Measurements from ENCODE around the gene EID3. TPM values are rescaled to one million over a fixed set of nuclear protein-coding genes. Genes with fewer than 3 reads are reported as not detected.
A peak's percentile ranks its signal among the peaks of the same experiment; 100 is the strongest.

EID3 gene
- total RNA-seq, 1 experiment from 2014 or later, result 6.0 TPM

DNA sequence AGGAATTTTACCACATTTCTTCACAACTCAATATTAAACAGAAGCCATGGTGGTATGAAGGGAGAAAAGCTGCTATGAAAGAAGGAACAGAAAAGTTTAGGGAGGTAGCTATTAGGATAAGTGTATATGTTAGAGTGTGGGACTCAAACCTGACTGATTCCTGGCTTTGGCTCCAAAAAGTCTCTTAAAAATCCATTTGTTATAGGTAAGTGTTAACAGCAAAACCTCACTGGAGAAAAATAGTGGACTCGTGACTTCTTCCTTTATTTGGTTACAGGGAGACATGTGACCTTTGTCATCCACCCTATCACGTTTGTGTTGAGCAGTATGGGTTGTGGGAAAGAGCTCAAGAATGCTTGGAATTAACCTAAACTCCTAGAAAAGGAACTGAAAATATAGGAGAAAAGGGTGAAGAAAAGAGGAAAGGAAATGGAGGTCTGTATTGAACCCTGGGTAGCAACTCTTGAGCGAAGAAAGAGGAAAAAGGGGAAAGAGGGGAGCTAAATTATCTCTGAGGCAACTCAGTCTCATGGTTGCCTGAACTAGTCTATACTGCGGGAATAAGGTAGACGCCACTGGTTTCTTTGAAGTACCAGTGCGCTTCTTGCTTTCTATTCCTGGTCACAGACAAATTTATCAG is 3.6 kb upstream of the EID3 start:
- Histone ChIP-seq H3K36me3 (peaks cover 90% of the 10 kb centered on the region), H3K27me3 (no peaks in the 10 kb centered on the region), H3K9me3 (no peaks in the 10 kb centered on the region), H3K4me3 (no peak overlapping the region)
- DNase-seq, result no peak

DNA sequence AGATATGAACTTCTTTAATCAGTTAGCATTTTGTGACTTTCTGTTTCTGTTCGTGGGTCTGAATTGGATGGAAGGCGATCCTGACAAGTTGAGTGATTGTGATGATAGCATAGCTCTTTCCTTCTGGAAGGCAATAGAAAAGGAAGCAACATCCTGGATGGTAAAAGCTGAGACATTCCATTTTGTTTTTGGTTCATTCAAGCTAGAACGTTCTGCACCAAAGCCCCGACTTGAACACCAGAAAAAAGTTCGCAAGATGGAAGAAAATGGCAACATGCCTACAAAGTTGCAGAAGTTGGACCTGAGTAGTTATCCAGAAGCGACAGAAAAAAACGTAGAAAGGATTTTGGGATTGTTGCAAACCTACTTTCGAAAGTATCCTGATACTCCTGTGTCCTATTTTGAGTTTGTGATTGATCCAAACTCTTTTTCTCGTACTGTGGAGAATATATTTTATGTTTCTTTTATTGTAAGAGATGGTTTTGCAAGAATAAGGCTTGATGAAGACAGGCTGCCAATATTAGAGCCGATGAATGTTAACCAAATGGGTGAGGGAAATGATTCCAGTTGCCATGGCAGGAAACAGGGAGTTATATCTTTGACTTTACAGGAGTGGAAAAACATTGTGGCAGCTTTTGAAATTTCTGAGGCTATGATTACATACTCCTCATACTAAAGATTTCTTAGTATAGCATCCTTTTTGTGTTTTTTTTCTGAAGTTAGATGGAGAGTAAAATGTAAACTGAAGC is 896 bp downstream of the EID3 start:
- no peak for DNase-seq
- H3K9me3 ChIP-seq, result no peaks in the 10 kb centered on the region
- H3K27me3 ChIP-seq, result no peaks in the 10 kb centered on the region
- peaks cover 86% of the 10 kb centered on the region for H3K36me3 ChIP-seq
- H3K4me3 ChIP-seq, result peak overlapping the region; percentile 37

DNA sequence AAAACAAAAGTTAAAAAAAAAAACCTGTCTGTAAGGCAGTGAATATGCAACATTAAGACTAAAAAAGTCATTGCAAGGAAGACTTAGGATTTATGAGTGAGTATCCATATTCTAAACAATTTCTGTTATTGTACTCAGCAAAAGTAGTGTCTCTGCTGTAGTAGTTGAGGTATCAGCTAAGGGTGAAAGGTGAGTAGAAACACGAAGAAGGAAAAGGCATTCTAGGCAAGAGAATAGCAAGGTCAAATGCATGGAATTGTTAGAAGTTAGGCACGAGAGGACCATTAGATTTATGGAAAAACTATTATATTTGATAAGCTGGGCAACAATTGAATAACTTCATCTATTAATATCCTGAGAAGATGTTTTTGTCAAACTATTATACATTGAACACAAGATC is 1.8 kb downstream of the EID3 start:
- DNase-seq, result no peak
- Histone ChIP-seq H3K4me3 (no peak overlapping the region; the same call in 1 of the 2 replicates), H3K36me3 (peaks cover 84% of the 10 kb centered on the region), H3K9me3 (no peaks in the 10 kb centered on the region), H3K27me3 (no peaks in the 10 kb centered on the region)

DNA sequence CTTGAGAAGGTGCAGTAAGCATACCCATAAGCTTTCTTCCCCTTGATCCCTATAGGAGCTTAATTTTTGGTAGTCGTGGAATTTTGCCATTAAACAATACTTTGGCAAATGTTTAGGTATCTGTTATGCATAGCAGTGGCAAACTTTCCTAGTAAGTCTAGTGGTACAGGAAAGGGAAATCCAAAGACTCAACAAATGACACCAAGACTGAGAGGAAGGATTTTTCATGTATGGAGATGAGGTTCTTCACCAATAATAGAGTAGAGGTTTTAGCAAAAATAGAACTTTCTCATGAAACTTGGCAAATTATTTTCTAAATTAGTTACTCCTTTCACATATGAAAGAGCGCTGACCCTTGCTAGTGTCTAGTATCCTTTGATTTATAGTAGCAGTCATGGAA is 2.8 kb downstream of the EID3 start:
- no peak overlapping the region for H3K4me3 ChIP-seq
- no peak for DNase-seq
- no peaks in the 10 kb centered on the region for H3K27me3 ChIP-seq
- no peaks in the 10 kb centered on the region for H3K9me3 ChIP-seq
- H3K36me3 ChIP-seq, result peaks cover 88% of the 10 kb centered on the region

DNA sequence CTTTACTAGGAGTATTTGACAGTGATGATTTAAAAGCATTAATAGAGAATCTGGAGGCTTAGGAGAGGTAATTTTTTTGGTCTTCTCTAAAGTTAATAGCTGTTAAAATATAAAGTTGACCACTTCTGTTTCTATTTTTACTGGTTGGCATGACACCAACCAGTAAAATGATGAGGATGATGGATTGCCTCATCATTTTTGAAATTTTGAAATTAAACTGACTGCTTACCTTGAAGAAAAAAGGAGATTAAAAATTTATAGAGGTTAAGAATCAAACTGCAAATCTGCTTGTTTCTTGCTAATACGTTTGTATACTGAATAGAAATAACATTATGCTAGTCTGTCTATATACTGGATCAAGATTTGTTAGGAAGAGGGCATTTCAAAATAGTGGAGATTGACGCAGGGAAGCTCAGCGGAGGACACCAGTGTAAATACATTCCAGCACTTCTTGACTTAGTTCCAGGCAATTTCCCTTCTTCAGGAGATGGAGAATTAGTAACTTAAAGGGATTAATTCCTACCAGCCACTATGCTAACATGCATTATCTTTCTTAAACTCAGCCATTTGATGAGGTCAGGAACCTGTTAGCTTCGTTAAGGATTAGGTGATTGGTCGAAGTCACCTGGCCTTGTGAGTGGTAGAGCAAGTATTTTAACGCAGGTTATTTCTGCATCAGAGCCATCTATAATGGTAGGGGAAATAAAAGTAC is 3.6 kb downstream of the EID3 start:
- H3K4me3 ChIP-seq, result no peak overlapping the region
- no peaks in the 10 kb centered on the region for H3K27me3 ChIP-seq
- DNase-seq, result no peak
- H3K36me3 ChIP-seq, result peaks cover 86% of the 10 kb centered on the region
- H3K9me3 ChIP-seq, result no peaks in the 10 kb centered on the region

DNA sequence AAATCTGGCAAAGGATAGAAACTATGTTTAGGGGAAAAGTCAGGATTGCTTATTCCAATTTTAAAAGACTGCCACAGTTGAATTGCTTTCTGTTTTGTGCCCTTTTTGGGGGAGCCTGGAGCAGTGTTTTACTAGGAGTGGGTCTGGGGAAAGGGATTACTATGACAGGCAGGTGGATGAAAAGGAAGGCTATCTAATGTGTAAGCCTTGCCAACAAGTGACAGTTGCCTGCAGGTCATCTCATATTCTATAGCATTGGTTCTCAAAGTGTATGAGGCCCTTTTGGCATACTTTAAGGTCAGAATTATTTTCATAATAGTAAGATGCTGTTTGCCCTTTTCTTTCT is 4.1 kb downstream of the EID3 start:
- H3K4me3 ChIP-seq, result no peak overlapping the region
- no peaks in the 10 kb centered on the region for H3K9me3 ChIP-seq
- no peak for DNase-seq
- no peaks in the 10 kb centered on the region for H3K27me3 ChIP-seq
- H3K36me3 ChIP-seq, result peaks cover 90% of the 10 kb centered on the region

DNA sequence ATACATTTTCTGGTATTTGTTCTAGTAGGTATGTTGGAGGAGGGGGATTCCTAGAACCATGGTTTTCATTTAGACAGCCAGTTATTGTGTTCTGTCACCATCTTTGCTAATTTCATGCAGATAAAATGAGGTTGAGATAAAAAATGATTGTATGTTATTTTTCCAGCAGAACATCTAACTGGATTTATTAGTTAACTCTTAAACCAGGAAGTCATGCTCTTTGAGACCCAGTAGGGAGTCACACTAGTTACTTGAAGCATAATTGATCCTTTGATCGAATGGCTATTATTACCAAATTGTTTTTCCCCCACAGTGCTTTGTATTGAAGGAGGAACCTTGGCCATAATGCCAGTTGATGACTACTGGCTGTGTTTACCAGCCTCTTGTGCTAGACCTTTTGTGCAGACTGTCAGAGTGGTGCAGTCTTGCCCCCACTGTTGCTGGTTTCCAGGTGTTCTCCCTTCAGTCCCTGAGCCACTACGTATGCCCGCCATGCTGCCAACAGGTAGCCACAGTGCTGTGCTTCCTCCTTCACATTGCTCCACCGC is 6.0 kb downstream of the EID3 start:
- no peak overlapping the region for H3K4me3 ChIP-seq
- H3K27me3 ChIP-seq, result no peaks in the 10 kb centered on the region
- peaks cover 92% of the 10 kb centered on the region for H3K36me3 ChIP-seq
- H3K9me3 ChIP-seq, result no peaks in the 10 kb centered on the region
- DNase-seq, result no peak

DNA sequence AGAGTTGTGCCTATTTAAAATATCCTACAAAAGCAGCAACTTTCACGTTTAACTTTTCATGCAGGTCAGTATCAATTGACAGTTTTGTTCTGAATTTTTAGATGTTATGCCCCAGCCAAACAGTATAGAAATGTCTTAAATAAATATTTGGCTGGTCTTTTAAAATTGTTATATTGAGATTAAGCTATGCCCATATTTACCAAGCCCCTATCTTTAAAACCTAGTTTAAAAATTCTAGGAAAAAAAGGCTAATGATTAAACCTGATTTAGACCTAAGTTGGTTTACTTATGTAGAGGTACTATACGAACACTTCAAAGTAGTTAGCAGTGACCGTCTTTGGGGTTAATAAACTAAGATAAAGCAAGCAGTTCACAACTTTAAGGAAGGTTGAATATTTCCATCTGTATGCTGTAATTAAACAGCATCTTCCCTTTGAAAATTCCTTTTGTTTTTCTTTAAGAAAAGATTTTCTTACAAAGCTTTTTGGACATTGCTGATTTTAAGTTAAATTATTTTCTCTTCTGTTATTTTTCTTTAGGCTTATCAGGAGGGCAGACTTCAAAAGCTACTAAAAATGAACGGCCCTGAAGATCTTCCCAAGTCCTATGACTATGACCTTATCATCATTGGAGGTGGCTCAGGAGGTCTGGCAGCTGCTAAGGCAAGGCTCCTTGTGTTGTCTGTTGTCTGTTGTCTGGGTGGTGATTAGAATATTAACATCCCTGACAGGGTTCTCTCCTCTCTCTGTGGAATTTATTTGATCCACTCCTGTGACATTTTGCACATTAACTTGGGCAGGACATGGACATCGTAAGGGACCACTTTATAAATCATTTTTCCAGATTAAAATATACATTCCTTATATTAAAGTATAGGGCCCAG is 7.5 kb downstream of the EID3 start:
- Histone ChIP-seq H3K9me3 (no peaks in the 10 kb centered on the region), H3K27me3 (no peaks in the 10 kb centered on the region), H3K36me3 (peaks cover 92% of the 10 kb centered on the region), H3K4me3 (no peak overlapping the region)
- no peak for DNase-seq

DNA sequence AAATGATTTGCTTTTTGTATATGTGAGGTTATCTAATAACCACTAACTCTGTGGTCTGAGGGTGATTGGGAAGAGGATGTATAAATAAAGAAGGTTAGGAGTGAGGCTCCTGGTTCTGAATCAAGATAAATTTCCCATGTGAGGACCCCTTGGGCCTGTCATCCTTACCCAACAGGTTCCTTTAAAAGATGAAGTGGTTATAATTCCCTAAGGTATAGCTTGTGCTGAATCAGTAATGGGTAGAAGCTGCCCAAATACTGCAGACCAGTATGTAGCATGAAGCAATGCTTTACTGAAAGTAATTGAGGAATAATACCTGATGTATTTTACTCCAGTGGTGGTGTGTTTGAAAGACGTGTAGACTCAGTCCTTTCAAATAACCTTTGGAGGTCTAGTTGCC is 8.7 kb downstream of the EID3 start:
- H3K27me3 ChIP-seq, result no peaks in the 10 kb centered on the region
- no peak overlapping the region for H3K4me3 ChIP-seq
- peaks cover 93% of the 10 kb centered on the region for H3K36me3 ChIP-seq
- no peaks in the 10 kb centered on the region for H3K9me3 ChIP-seq
- no peak for DNase-seq

DNA sequence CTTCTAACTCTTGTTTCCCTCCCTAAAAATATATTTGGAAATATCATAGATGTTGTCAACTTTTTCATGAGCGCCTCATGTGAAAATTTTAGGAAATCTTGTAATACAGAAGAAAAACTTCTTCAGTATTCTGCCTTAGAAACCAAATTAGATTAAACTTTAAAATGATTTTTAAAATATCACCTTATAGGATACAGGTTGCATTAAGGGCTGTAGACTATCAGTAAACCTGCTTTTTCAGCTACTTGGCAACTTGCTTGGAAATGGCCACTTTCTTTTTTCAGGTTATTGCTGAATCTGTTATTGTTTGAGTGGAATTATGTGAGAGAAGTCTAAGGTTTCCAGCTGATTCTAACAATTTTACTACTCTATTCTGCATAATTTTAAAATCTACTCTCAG is 9.1 kb downstream of the EID3 start:
- Histone ChIP-seq H3K9me3 (no peaks in the 10 kb centered on the region), H3K27me3 (no peaks in the 10 kb centered on the region), H3K4me3 (no peak overlapping the region), H3K36me3 (peaks cover 93% of the 10 kb centered on the region)
- no peak for DNase-seq

DNA sequence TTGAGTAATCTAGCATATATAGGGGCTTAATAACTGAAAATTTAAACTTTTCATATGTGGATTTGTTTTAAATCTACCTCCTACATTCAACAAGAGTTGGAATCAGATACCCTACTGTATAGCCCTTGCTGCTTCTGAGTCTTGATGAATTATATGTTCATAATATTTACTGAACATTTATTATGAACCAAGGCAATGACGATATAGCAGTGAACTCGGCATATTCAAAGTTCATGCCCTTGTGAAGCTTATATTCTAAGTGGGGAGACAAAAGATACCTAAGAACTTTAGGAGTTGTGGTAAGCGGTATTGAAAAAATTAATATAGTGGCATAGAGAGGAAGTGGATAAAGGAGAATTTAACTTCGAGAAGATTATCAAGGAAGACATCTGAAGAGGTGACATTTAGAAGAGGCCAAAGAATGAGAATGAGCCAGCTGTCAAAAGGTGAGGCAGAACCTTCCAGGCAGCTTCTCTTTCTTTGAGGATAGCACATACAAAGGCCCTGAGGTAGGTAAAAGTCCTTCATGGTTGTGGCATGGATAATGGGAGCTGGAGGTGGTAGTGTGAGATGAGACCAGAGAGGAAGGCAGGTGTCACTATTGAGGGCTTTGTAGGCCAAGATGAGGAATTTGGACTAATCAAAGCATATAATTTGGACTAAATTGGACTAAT is 10.2 kb downstream of the EID3 start:
- DNase-seq, result no peak
- Histone ChIP-seq H3K9me3 (no peaks in the 10 kb centered on the region), H3K36me3 (peaks cover 96% of the 10 kb centered on the region), H3K27me3 (no peaks in the 10 kb centered on the region), H3K4me3 (no peak overlapping the region)

DNA sequence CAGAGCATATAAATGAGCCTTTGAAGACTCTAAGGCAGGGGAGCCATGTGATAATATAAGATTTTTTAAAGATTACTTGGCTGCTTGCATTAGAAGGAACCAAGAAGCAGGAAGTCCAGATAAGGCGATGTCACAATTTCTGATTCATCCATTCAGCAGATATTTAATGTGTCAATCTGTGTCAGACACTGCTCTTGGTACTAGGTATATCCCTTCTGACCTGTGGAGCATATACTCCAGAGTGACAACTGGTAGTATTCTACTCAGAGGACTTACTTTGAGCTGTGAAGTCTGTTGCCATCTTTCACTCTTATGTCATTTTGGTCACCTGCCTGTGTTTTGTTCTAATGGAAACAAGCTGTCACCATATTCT is 10.7 kb downstream of the EID3 start:
- H3K9me3 ChIP-seq, result no peaks in the 10 kb centered on the region
- H3K36me3 ChIP-seq, result peaks cover 97% of the 10 kb centered on the region
- no peak overlapping the region for H3K4me3 ChIP-seq
- no peaks in the 10 kb centered on the region for H3K27me3 ChIP-seq
- no peak for DNase-seq

DNA sequence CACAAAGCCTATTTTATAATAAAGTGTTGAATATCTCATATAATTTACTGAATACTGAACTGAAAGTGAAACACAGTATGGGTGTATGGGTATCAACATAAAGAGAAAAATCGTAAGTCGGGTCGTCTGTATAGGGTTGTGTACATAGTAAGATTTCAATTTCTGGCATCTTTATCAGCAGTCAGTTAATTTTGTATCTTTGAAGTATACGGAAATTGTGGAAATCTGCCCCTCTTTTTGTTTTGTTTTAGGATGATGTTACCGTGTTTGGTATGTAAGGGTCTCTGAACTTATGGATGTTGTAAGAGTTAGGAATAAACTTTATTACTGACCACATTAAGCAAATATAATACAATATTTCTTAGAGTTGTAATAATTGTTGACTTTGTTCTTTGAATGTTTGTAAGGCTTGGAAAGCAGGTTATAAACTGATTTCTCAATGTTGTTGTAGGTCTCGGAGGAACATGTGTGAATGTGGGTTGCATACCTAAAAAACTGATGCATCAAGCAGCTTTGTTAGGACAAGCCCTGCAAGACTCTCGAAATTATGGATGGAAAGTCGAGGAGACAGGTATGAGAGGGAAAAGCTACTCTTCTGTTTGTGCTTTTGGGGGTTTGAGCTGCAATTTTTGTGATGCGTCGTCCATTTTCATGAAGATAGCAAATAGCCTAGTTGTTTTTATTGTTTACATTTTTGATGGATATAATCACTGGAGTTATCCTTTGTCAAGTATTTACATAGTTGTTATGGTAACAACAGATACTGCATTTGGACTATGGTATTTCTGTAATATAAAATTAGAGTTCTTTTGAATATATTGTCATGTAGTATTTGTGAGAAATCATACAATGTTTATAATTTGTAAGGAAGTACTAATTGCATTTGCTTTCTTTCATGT is 12.0 kb downstream of the EID3 start:
- H3K36me3 ChIP-seq, result peaks cover 99% of the 10 kb centered on the region
- DNase-seq, result no peak
- no peaks in the 10 kb centered on the region for H3K27me3 ChIP-seq
- no peak overlapping the region for H3K4me3 ChIP-seq
- no peaks in the 10 kb centered on the region for H3K9me3 ChIP-seq

DNA sequence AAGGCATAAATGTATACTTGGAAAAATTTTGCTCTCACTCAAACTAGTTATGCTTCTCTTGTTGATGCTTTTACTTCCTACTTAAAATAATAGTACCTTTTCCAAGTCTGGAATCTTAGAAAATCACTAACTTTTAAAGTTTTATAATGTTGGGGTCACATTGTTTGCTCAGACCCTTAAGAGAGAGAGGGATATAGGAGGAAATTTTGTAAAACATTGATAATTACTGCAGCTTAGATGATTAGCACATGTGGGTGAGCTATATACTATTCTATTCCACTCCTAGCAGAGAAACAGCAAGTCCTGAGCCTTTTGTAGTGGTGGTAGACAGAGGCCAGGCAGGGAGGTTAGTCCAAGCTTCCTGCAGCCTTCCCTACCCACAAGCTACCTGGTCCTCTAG is 13.4 kb downstream of the EID3 start:
- no peak overlapping the region for H3K4me3 ChIP-seq
- H3K27me3 ChIP-seq, result no peaks in the 10 kb centered on the region
- no peaks in the 10 kb centered on the region for H3K9me3 ChIP-seq
- H3K36me3 ChIP-seq, result peaks cover 100% of the 10 kb centered on the region
- no peak for DNase-seq

DNA sequence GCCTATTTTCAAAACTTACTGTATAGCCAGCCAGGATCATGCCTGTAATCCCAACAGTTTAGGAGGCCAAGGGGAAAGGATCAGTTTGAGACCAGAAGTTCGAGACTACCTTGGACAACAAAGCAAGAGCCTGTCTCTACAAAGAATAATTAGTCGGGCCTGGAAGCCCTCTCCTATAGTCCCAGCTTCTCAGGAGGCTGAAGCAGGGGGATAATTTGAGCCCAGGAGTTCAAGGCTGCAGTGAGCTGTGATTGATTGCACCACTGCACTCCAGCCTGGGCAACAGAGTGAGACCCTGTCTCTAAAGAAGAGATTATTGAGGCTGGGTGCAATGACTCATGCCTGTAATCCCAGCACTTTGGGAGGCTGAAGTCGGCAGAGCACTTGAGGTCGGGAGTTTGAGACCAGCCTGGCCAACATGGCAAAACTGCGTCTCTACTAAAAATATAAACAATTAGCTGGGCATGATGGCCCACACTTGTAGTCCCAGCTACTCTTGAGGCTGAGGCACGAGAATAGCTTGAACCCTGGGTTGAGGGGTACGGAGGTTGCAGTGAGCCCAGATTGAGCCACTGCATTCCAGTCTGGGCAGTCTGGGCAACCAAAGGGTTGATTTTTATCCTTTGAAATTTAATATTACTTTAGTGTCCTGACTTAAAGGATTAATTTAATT is 14.1 kb downstream of the EID3 start:
- Histone ChIP-seq H3K27me3 (no peaks in the 10 kb centered on the region), H3K4me3 (no peak overlapping the region), H3K36me3 (peaks cover 100% of the 10 kb centered on the region), H3K9me3 (no peaks in the 10 kb centered on the region)
- DNase-seq, result no peak
